Endodermal cell (in vitro differentiated cells): Measurements from ENCODE around the gene PLEKHM2. TPM values are rescaled to one million over a fixed set of nuclear protein-coding genes. Genes with fewer than 3 reads are reported as not detected.

ENCODE experiments used
- DNase-seq: peaks from one replicate; pipeline ENCODE4 v3.0.0-alpha.2; 2017
- H3K27ac ChIP-seq: 2 replicates; pipeline ENCODE4 v1.5.1; 2013; ENCODE audit warnings: mild to moderate bottlenecking, low read depth, low read length, moderate library complexity
- H3K27me3 ChIP-seq: 2 replicates; pipeline ENCODE4 v1.6.1; 2013; ENCODE audit warnings: mild to moderate bottlenecking, low read length, moderate library complexity; ENCODE audit not compliant: insufficient read depth, control insufficient read depth, poor library complexity, severe bottlenecking
- H3K36me3 ChIP-seq: 2 replicates; pipeline ENCODE4 v1.7.0; 2013; ENCODE audit warnings: mild to moderate bottlenecking, low read length, moderate library complexity; ENCODE audit not compliant: control insufficient read depth, insufficient read depth
- H3K4me1 ChIP-seq: one replicate; pipeline ENCODE4 v1.7.0; 2013; ENCODE audit warnings: low read length; ENCODE audit not compliant: control insufficient read depth, insufficient read depth
- H3K4me3 ChIP-seq: 2 replicates; pipeline ENCODE4 v1.5.1; 2013; ENCODE audit warnings: mild to moderate bottlenecking, low read length, moderate library complexity
- H3K9ac ChIP-seq: 2 replicates; pipeline ENCODE4 v1.6.1; 2013; ENCODE audit warnings: mild to moderate bottlenecking, low read length, moderate library complexity; ENCODE audit not compliant: poor library complexity, severe bottlenecking; ENCODE audit errors: extremely low read depth
- H3K9me3 ChIP-seq: 2 replicates; pipeline ENCODE4 v1.6.1; 2013; ENCODE audit warnings: mild to moderate bottlenecking, low read length, moderate library complexity; ENCODE audit not compliant: control insufficient read depth
- H3K27ac Mint-ChIP-seq: 2 replicates; pipeline ENCODE4 v1.8.0; 2020; ENCODE audit warnings: mixed read lengths
- H3K27me3 Mint-ChIP-seq: 2 replicates; pipeline ENCODE4 v1.8.0; 2021; ENCODE audit warnings: mild to moderate bottlenecking, mixed read lengths; ENCODE audit not compliant: insufficient read depth
- H3K36me3 Mint-ChIP-seq: 2 replicates; pipeline ENCODE4 v1.8.0; 2020; ENCODE audit warnings: low read depth, mixed read lengths
- H3K4me1 Mint-ChIP-seq: 2 replicates; pipeline ENCODE4 v1.8.0; 2020; ENCODE audit warnings: mixed read lengths
- H3K4me3 Mint-ChIP-seq: 2 replicates; pipeline ENCODE4 v1.8.0; 2020; ENCODE audit warnings: mild to moderate bottlenecking, moderate library complexity, mixed read lengths
- H3K9me3 Mint-ChIP-seq: 2 replicates; pipeline ENCODE4 v1.8.0; 2020; ENCODE audit warnings: mild to moderate bottlenecking, mixed read lengths
- CTCF ChIP-seq: fragments of 200-600 bp; sonication (generic); conservative IDR thresholded peaks from 2 replicates; pipeline ENCODE4 v1.5.0; 2021; ENCODE audit warnings: antibody characterized with exemption, mild to moderate bottlenecking
- WGBS, 2 experiments: methylation state at CpG; one replicate each; pipeline versions ENCODE4 v1.1.5 to v1.1.7; 2013; ENCODE audit warnings: missing lambda C conversion rate in 2 of 2, mixed read lengths in 1 of 2; ENCODE audit not compliant: insufficient coverage in 1 of 2, insufficient read length in 1 of 2; 5-methylcytosine and 5-hydroxymethylcytosine counted together
- total RNA-seq, 2 donors: library from RNA; stranded (reverse); fragmentation: NEBNext Ultra II Directional in 1 of 2; extraction: Animal tissue kit (Norgen Biotek cat#: 25700) in 1 of 2; gene quantifications; 2 replicates in 1 of 2; 3 replicates in 1 of 2; pipeline ENCODE4 v1.2.1, GENCODE V29; 2021

Gene PLEKHM2
- total RNA-seq, 2 donors from 2014 or later: 46.9 to 50.4 TPM

- Mint-ChIP-seq H3K4me1 (no peaks in the 10 kb centered on the region), H3K4me3 (no peak overlapping the region), H3K27me3 (no peaks in the 10 kb centered on the region), H3K36me3 (peaks cover 24% of the 10 kb centered on the region), H3K27ac (no peak overlapping the region), H3K9me3 (no peaks in the 10 kb centered on the region)
- 94 to 95% methylated on average over 8 of the region's 8 CpGs for WGBS, 2 experiments
- Histone ChIP-seq H3K9me3 (no peaks in the 10 kb centered on the region), H3K9ac (no peak overlapping the region), H3K4me1 (no peaks in the 10 kb centered on the region), H3K27me3 (no peaks in the 10 kb centered on the region), H3K4me3 (no peak overlapping the region), H3K36me3 (peaks cover 6% of the 10 kb centered on the region), H3K27ac (no peak overlapping the region)
- TF ChIP-seq CTCF: no peak
- no peak for DNase-seq
Observed at GRCh38 chr1:15707239-15707925, 23.3 kb downstream of the PLEKHM2 start.

GRCh38 chr1:15708486-15709137, 24.5 kb downstream of the PLEKHM2 start:
- Histone ChIP-seq H3K9ac (no peak overlapping the region), H3K27ac (no peak overlapping the region), H3K4me1 (no peaks in the 10 kb centered on the region), H3K4me3 (no peak overlapping the region), H3K27me3 (no peaks in the 10 kb centered on the region), H3K9me3 (no peaks in the 10 kb centered on the region), H3K36me3 (peaks cover 12% of the 10 kb centered on the region)
- no peak for TF ChIP-seq CTCF
- peak overlapping the region; percentile 21 for H3K27ac Mint-ChIP-seq
- no peaks in the 10 kb centered on the region for H3K9me3 Mint-ChIP-seq
- DNase-seq: no peak
- no peaks in the 10 kb centered on the region for H3K4me1 Mint-ChIP-seq
- peaks cover 26% of the 10 kb centered on the region for H3K36me3 Mint-ChIP-seq
- no peak overlapping the region for H3K4me3 Mint-ChIP-seq
- no peaks in the 10 kb centered on the region for H3K27me3 Mint-ChIP-seq
- WGBS, 2 experiments: 89 to 93% methylated on average over 9 to 15 of the region's 15 CpGs

GRCh38 chr1:15709226-15709625, 25.1 kb downstream of the PLEKHM2 start:
- TF ChIP-seq CTCF: no peak
- Histone ChIP-seq H3K36me3 (peaks cover 12% of the 10 kb centered on the region), H3K4me3 (no peak overlapping the region), H3K4me1 (no peaks in the 10 kb centered on the region), H3K9ac (no peak overlapping the region), H3K27me3 (no peaks in the 10 kb centered on the region), H3K9me3 (no peaks in the 10 kb centered on the region), H3K27ac (no peak overlapping the region)
- WGBS, 2 experiments: 89 to 96% methylated on average over 3 to 4 of the region's 4 CpGs
- H3K9me3 Mint-ChIP-seq: peaks cover 4% of the 10 kb centered on the region
- DNase-seq: no peak
- H3K36me3 Mint-ChIP-seq: peaks cover 29% of the 10 kb centered on the region
- no peak overlapping the region for H3K4me3 Mint-ChIP-seq
- no peaks in the 10 kb centered on the region for H3K27me3 Mint-ChIP-seq
- H3K27ac Mint-ChIP-seq: no peak overlapping the region
- H3K4me1 Mint-ChIP-seq: no peaks in the 10 kb centered on the region
